ENCODE results near the gene CUEDC2. TPM values are rescaled to one million over a fixed set of nuclear protein-coding genes. Genes with fewer than 3 reads are reported as not detected.
"Not testable (repeated sequence)": the region's sequence is repeated elsewhere in the genome, so short reads cannot be mapped to it uniquely, and the experiment has no call there.

CUEDC2 gene
- total RNA-seq, 1 donor from 2014 or later, result 29.7 TPM

GRCh38 chr10:102458656-102459055 lies 26.3 kb upstream of the CUEDC2 start:
- FAIRE-seq, result no peak
- TF ChIP-seq CTCF (IDR thresholded peaks at IDR 0.05; ENCODE audit: insufficient read depth, low read length, severe bottlenecking), result no peak
- H3K27me3 ChIP-seq (ENCODE audit: control insufficient read depth, insufficient read depth, low read length), result no peaks in the 10 kb centered on the region

GRCh38 chr10:102457591-102458150 lies 25.3 kb upstream of the CUEDC2 start:
- H3K4me3 ChIP-seq (ENCODE audit: low read depth, low read length), result no peak overlapping the region
- no peaks in the 10 kb centered on the region for H3K36me3 ChIP-seq (ENCODE audit: control insufficient read depth, insufficient read depth, low read length)
- H3K27me3 ChIP-seq (ENCODE audit: control insufficient read depth, insufficient read depth, low read length), result no peaks in the 10 kb centered on the region
- no peak for DNase-seq (ENCODE audit: low read depth)
- FAIRE-seq, result no peak
- no peak for TF ChIP-seq CTCF (IDR thresholded peaks at IDR 0.05; ENCODE audit: insufficient read depth, low read length, severe bottlenecking)

More at GRCh38 chr10:102458656-102459055, 26.3 kb upstream of the CUEDC2 start:
- no peak for DNase-seq (ENCODE audit: low read depth)
- no peaks in the 10 kb centered on the region for H3K36me3 ChIP-seq (ENCODE audit: control insufficient read depth, insufficient read depth, low read length)
- no peak overlapping the region for H3K4me3 ChIP-seq (ENCODE audit: low read depth, low read length)

- DNase-seq (ENCODE audit: low read depth) (peak; percentile 84), FAIRE-seq (no peak)
- Histone ChIP-seq H3K36me3 (ENCODE audit: control insufficient read depth, insufficient read depth, low read length) (peaks cover 1% of the 10 kb centered on the region), H3K4me3 (ENCODE audit: low read depth, low read length) (no peak overlapping the region), H3K27me3 (ENCODE audit: control insufficient read depth, insufficient read depth, low read length) (no peaks in the 10 kb centered on the region)
- no peak for TF ChIP-seq CTCF (IDR thresholded peaks at IDR 0.05; ENCODE audit: insufficient read depth, low read length, severe bottlenecking)
These were observed 23.6 kb upstream of the CUEDC2 start for GRCh38 chr10:102455893-102456471.

GRCh38 chr10:102454662-102455487 lies 22.5 kb upstream of the CUEDC2 start:
- DNase-seq (ENCODE audit: low read depth); H3K27me3 ChIP-seq (ENCODE audit: control insufficient read depth, insufficient read depth, low read length); FAIRE-seq; H3K4me3 ChIP-seq (ENCODE audit: low read depth, low read length); H3K36me3 ChIP-seq (ENCODE audit: control insufficient read depth, insufficient read depth, low read length): not testable (repeated sequence)

- Histone ChIP-seq H3K4me3 (ENCODE audit: low read depth, low read length) (no peak overlapping the region), H3K36me3 (ENCODE audit: control insufficient read depth, insufficient read depth, low read length) (peaks cover 1% of the 10 kb centered on the region), H3K27me3 (ENCODE audit: control insufficient read depth, insufficient read depth, low read length) (no peaks in the 10 kb centered on the region)
- no peak for TF ChIP-seq CTCF (IDR thresholded peaks at IDR 0.05; ENCODE audit: insufficient read depth, low read length, severe bottlenecking)
- FAIRE-seq (no peak), DNase-seq (ENCODE audit: low read depth) (no peak)
These were observed 21.1 kb upstream of the CUEDC2 start for GRCh38 chr10:102453502-102453901.

- no peak for TF ChIP-seq CTCF (IDR thresholded peaks at IDR 0.05; ENCODE audit: insufficient read depth, low read length, severe bottlenecking)
- H3K27me3 ChIP-seq (ENCODE audit: control insufficient read depth, insufficient read depth, low read length), result no peaks in the 10 kb centered on the region
- no peak for FAIRE-seq
- peak; percentile 75 for DNase-seq (ENCODE audit: low read depth)
- H3K4me3 ChIP-seq (ENCODE audit: low read depth, low read length), result no peak overlapping the region
- peaks cover 1% of the 10 kb centered on the region for H3K36me3 ChIP-seq (ENCODE audit: control insufficient read depth, insufficient read depth, low read length)
These were observed 20.4 kb upstream of the CUEDC2 start for GRCh38 chr10:102452672-102453340.

Data from bronchial epithelial cell (primary cell).